ENCODE data around the gene VIM.

- TF ChIP-seq SIX5 (IDR thresholded peaks at IDR 0.05; ENCODE audit: low read depth, low read length, severe bottlenecking) (no peak), CTCF (IDR thresholded peaks at IDR 0.05 in 2 of 3, conservative IDR thresholded peaks at IDR 0.05 in 1 of 3; ENCODE audit: control insufficient read depth in 2 of 3, extremely low read depth in 1 of 3, insufficient read depth in 1 of 3, low read depth in 3 of 3, low read length in 3 of 3) (no peak)
Observed at GRCh38 chr10:17206210-17206709, 21.8 kb upstream of the VIM start.
